Measurements from ENCODE around the gene TRAF3IP1. TPM values are rescaled to one million over a fixed set of nuclear protein-coding genes. Genes with fewer than 3 reads are reported as not detected.

Gene TRAF3IP1
- total RNA-seq, 1 donor from 2014 or later = 7.8 TPM

DNA sequence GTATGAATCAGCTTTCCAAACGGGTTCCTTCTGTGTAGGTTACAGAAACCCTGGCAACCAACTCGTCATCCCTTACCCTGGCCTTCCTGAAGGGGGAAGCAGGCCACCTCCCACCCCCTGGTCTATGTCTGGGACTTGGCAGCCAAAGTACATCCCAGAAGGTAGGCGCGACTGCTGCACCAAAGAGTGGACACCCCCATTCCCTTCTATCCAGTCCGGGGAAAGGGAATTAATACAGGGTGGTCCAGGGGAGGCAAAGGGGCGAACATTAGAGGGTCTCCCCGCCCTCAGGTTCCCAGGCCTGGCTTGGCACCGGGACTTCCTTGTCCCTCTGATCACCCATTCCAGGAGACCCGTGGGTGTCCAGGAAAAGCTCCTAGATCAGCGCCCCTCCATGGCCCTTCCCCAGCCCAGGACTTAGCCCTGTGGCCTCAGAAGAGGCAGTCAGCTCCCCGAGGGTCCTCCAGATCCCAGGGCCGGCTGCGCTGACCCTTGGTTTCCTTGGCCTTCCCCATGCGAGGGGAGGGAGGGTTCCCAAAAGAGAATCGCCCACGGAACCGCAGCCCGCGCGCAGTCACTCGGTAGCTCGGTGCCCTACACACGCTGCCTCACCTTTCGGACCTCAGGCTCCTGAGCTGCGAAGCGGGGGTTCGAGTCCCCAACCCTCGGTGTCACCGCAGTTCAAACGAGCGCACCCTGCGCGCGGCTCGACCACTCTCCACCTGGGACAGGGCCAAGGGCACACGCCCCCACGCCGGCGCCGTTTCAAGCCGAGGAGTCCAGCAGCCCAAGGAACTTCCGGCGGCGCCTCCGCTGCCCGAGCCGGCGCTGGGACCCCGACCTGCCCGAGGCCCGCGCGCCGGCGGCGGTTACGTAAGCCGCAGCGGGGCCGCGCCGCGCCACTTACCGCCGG is 32.3 kb upstream of the TRAF3IP1 start, which contains the start of gene PER2:
TSS of gene PER2 (minus strand) at position 874 of the 913 bp plus-strand sequence. CDS start 10,674 bp downstream, outside the sequence.
- intact Hi-C loops (cut with micrococcal nuclease) = loop anchor here (1.0 to 2.0 kb wide), 11 partner anchors 25 to 1033 kb away; partner anchors contain the start of genes ASB1, HES6, ILKAP and TRAF3IP1

DNA sequence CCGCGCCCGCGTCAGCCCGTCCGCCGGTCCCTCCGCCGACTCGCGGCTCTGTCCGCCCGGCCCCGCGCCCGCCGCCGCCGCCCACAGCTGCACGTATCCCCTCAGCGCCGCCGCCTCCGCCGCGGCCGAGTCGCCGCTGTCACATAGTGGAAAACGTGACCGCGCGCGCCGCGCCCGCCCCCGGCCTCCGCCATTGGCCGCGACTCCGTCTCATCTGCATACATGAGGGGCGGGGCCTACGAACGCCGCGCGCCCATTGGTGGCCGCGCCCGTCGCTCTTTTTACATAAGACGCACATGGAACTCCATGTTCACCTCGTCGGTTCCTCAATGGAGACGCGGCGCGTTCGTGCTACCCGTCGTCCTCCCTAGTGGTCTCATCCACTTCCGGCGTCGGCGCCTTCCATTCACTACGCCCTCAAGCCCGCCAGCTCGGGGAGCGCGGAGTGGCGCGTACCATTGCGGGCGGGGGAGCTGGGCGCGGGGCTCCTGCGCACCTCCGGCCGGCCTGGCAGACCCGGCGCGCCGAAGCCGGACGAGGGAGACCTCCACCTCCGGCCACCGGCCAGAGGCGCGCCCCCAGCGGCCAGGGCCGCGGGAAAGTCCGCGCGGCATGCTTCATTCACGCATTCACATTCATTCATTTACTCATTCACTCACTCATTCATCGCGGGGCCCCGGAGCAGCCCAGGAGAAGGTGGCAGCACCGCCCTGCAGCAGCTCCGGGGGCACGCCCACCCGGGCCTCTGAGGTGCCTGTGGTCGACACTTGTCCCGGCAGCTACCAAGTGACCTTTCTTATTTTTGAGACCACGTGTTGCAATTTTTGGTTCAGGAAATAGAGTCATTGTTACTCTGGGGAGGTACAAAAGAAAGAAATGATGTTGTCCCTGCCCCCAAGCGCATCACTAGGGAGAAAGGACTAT is 31.4 kb upstream of the TRAF3IP1 start:
- intact Hi-C loops (cut with micrococcal nuclease) = loop anchor here (1.0 to 2.0 kb wide), 12 partner anchors 26 to 1032 kb away; partner anchors contain the start of genes ASB1, HES6, ILKAP and TRAF3IP1

DNA sequence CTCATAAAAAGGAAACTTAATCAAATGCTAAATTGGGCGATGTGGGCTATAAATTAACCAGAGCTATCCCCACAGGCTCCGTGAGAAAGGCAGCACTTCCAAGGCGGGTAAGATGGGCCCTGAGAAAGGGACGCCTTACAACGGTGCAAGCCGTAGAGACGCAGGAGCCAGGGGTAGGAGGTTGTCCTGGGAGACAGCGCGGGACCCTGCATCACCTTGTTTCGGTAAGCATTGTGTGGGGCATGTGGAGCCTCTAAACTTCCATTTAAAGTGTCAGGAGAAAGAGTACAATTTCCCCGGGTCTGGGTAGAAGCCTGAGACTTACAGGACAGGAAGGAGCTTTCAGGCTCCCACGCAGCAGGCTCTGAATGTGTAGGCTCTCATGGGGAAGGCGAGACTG is 30.7 kb upstream of the TRAF3IP1 start:
- intact Hi-C loops (cut with micrococcal nuclease) = loop anchor here (1.0 to 2.0 kb wide), 2 partner anchors 366 to 1031 kb away; no protein-coding TSS in a partner anchor

DNA sequence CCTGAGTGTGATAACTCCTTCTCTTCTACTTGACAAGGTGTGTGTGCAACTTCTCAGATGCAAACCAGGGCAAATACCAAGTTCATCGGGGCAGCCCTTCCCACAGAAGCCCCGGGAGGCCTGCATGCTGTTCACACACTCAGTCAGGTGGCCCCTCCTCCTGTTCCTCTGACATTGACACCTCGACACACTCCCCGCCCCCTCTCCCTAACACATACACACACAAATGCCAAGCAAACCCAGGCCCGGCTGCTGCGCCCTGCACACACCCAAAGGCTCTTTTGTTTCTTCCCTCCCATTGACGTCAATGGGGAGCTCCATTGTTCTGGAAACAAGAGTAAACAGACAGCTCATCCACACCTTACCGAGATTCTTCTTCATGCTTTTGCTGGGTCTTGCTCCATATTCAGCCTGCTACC is 30.2 kb upstream of the TRAF3IP1 start:
- intact Hi-C loops (cut with micrococcal nuclease) = no loop called here

DNA sequence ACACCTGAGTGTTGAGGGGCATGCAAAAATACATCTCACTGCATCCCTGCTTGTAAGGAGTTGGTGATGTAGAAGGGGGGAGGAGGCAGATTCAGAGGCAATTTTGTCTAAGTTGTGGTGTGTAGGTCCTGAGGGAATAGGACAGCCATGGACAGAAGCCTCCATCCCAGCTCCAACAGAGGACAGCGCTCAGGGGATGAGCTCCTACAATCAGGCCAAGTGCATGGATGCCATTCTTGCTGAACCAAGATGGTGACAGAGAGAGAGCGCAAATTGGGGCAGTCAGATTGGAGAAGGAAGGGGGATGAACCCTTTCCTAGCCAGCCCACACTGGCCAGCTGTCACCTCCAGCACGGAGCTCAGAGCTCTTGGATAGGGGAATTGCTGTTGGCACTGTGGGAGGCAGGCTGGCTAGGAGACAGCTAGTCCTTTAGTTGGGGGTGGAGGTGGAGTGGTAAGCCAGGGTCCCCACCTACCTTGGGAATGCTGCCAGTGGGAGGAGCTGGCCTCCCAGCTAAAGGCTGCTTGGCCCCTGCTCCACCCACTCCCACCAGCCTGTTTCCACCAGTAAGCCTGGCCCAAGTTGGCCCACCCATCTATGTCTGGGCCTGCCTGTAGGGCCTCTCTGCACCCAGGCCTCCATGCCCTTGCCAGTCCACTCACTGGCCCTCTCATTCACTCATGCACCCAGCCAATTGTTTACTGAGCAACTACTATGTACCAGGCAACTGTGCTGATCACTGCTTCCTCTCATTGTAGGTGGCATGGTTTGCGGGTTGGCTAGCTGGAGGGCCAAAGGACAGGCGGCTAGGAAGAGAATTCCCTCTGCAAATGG is 29.4 kb upstream of the TRAF3IP1 start:
- intact Hi-C loops (cut with micrococcal nuclease) = no loop called here

DNA sequence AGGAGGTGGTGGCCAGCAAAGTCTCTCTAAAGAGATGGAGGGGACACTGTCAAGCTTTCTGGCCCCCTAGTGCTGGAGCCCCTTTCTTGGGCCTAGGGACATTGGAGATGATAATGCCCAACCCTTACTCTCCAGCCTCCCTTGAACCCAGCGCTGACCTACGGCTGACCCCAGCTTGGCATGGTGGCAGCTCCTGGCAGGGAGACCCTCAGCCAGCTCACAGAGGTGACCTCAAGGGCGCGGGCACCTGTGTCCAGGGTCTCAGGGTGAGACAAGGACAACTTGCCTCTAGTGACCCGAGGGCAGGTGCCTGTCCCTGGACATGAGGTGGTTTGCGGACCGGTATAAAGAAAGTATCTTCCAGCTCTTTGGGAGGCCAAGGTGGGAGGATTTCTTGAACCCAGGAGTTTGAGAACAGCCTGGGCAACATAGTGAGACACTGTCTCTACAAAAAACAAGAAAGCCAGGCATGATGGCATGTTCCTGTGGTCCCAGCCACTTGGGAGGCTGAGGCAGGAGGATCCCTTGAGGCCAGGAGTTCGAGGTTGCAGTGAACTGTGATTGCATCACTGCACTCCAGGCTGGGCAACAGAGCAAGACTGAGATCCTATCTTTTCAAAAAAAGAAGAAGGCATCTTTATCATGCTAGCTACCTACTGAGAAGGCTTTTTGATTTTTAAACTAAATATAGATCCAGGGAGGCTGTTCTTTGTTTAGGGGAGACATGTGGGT is 28.6 kb upstream of the TRAF3IP1 start:
- intact Hi-C loops (cut with micrococcal nuclease) = no loop called here

DNA sequence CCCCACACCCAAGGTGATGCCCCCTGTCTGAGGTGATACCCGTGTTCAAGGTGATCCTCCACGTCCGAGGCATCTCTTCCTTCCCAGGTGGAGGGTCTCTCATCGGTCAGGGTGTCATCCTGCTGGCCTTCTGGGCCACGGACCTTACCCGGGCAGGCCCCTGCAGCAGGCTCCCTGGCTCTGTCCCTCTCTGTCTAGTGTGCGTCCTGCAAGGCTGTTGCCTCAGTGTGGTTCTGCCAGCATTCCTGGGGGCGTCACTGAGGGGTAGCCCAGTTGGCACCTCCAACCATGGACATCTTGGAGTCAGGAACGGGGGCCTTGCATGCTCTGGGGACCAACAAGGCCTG is 26.3 kb upstream of the TRAF3IP1 start:
- intact Hi-C loops (cut with micrococcal nuclease) = no loop called here

DNA sequence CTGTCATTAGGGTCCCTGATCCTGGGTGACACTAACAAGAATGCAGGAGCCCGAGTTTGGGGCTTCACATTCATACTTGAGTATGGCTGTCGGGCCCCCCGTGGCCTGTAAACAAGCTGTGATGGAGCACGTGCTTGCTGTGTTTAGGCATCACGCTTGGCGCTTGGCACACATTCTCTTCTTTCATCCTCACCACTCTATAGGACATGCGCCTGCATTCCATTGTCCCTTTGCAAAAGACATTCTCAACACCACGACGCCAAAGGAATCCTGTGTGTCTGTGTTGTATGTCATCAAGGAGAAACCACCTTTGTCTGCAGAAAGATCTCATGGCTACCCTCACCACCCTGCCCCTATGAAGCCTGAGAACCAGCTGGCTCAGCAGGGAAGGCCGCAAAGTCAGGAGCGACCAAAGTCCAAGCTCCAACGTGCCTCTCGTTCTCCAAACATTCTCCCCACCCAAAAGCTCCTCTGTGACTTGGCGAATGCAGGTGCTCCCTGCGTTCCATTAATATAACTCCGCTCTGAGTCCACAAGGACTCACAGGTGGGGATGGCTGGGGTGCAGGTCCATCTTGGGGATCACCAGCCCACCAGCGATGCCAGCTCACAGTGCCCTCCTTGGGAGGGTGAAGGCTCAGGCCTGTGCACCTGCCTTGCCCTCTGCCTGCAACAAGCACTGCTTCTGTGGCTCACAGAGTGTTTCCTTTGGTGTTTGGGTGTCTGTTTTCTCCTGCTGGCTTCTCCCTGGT is 25.8 kb upstream of the TRAF3IP1 start:
- intact Hi-C loops (cut with micrococcal nuclease) = no loop called here

DNA sequence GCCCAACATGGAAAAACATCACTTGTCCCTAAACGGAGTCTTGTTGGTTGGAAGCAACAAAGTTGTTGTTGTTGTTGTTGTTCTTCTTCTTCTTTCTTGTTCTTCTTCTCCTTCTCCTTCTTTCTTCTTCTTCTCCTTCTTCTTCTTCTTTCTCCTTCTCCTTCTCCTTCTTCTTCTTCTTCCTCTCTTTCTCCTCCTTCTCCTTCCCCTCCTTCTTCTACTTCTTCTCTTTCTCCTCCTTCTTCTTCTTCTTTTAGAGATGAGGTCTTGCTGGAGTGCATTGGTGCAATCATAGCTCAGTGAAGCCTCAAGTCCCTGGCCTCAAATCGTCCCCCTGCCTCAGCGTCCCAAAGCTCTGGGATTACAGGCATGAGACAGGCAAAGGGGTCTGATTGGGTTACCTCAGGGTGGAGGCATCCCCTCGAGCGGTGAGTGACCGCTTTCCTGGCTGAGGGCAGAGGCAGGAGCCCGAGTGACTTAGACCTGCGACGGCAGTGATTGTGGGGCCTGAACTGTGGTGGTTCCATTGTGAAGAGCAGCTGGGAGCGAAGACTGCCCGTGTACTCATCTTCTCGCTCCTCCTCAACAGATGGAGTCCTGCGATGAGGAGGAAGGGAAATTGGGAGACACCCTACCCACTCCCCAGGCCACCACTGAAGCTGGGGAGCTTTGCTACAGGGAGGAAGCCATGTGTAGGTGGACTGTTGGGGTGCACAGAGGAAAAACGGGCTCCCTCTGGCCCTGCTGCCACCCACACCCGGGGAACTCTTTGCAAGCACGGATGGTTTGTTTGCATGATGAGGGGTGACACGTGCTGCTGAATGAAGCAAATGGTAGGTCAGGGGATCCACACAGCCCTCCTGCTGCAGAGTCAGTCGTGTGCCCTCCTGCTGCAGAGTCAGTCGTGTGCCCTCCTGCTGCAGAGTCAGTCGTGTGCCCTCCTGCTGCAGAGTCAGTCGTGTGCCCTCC is 24.9 kb upstream of the TRAF3IP1 start:
- intact Hi-C loops (cut with micrococcal nuclease) = no loop called here

DNA sequence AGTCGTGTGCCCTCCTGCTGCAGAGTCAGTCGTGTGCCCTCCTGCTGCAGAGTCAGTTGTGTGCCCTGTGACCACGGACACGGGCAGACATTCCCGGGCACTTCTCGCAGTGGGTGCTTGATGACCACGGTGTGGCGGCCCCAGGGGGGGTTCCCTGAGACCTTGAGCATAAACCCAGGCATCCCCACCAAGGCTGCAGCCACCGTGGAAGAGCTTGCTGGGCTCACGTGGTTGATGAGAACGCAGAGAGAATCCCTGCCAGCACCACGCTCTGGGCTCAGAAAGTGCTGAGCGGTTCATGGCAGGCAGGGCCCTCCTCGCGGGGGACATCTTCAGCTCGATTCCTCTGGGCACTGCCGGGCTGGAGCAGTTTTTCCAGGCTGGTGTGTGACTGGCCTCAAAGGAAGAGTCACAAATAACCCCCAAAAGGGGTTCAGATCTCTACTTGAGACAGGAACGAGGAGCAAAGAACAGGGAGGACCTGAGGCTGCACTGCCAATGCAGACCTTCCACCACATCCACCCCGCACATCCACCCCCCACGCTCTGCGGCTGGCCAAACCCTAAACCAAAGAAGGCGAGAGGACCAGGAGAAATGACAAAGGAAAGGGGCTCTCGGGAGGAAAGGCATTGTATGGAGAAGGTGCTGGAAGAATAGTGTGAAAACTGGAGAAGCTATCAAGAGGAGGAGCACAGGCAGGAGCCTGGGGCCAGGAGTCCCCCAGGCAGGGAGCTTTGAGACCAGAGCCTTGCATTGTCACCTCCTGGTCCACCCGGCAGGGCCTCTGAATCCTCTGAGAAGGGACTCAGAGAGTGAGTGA is 23.5 kb upstream of the TRAF3IP1 start:
- intact Hi-C loops (cut with micrococcal nuclease) = no loop called here

DNA sequence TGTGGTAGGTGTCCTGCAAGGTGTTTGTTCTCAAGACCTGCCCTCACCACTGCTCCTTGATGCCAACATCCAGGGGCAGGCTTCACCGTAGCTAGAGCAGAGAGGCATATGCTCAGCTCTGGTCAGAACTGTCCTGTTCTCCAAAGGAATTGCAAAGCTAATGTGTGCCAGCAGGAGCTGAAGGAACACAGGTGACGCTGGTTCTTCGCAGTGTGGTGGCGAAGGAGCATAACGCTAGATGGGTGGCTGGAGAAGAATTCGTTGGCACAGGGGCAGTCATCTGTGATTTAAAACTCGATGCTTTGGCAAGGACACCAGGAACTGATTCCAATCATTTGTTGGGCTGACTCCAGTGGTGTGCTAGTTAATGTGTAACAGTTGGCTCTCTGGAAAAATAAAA is 20.5 kb upstream of the TRAF3IP1 start:
- intact Hi-C loops (cut with micrococcal nuclease) = no loop called here

DNA sequence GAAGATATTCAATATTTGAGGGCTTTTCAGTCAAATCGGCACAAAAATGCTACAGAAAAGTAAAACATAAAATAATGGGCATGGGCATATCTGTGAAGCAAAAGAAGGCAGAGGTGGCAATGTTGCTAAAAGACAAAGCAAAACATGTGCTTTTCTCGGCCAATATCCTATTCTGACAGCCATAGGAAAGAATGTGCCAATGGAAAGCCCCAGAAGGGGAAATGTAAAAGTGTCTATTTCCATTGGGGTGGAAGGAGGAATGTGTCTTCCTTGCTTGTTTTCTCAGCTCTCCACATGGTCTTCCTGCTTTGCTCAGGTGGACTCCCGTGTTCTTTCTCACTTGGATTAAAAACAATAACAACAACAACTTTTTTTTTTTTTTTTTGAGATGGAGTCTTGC is 18.2 kb upstream of the TRAF3IP1 start:
- intact Hi-C loops (cut with micrococcal nuclease) = no loop called here

DNA sequence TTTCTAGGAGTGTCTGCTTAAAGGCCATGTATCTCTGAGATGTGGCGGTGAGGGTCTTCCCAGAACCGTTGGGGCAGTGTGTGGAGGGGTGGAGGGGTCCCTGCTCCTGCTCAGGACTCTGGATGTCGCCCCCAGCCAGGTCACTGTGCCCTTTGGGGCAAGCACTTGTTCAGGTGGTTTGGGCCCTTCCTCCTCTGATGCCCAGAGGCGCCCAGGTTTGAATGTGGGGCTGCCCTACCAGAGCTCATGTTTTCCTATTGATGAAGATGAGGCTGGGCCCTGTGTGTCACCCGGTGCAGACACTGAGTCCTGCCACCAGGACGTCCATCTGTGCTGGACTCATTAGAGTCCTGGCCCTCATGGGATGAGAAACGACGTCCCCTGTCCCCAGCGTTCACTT is 17.6 kb upstream of the TRAF3IP1 start:
- intact Hi-C loops (cut with micrococcal nuclease) = no loop called here

DNA sequence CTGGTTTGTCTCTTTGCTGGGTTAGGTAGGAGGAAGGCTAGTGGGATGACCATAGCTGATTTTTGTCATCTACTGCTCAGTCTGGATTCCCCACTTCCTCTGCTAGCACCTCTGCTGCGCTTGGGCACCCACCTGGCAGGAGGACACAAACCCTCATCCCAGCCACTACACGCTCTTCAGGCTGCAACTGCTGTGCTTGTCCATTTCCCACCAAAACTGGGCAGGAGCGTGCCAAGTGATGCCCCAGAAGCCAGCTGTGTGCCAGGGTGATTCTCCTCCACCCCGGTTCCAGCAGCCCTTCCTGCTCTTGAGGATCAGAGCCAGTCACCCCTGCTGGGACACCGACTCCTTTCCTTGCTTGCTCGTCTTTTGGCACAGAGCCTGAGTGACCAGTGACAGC is 16.2 kb upstream of the TRAF3IP1 start:
- intact Hi-C loops (cut with micrococcal nuclease) = no loop called here

DNA sequence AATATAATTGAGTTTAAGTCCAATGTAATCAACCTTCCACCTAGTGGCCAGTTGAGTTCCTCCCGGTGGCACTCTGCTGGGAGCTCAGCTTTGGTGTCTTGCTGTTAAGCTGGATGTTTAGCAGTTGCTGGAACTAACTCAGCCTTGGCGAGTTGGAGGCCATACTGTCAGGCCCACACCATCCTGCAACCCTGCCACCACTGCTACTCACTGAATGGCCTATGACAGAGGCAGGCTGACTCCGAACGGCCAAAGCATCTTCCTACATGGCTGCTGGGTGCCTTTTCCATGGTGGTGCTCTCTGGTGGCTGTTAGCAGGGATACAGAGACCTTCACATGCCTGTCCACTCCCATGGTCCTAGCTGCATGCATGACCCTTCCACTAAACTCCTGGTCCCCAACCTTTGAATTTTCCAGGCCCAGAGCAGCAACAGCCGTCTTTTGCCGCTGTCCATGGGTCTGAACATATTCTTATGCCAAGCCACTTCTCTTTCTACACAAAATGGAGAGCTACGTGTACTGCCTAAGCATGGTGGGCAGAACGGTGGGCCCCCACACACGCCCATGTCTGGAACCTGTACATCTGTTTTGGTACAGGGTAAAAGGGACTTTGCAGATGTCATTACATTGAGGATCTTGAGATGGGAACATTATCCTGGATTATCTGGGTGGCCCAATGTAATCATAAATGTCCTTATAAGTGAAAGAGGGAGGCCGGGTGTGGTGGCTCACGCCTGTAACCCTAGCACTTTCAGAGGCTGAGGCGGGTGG is 15.0 kb upstream of the TRAF3IP1 start:
- intact Hi-C loops (cut with micrococcal nuclease) = no loop called here

DNA sequence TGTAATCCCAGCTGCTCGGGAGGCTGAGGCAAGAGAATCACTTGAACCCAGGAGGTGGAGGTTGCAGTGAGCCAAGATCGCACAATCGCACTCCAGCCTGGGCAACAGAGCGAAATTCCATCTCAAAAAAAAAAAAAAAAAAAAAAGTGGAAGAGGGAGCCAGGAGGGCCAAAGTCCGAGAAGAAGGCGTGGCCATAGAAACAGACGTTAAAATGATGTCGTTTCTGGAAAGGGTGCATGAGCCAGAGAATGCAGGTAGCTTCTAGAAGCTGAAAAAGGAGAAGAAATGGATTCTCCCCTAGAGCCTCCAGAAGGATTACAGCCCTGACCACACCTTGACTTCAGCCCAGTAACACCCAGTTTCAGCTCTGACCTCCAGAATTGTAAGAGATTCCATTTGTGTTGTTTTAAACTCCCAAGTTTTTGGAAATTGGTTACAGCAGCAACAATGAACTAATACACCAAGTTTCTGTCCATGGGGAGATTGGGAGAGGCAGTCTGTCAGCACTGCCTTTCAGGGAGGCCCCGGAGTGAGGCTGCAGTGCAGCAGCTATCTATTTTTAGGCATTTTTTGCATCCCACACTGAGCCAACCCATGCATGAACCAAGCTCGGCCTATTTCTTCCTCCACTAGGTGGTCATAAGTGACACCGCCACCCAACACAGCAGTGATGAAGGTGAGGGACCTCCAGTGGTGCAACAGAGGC is 14.2 kb upstream of the TRAF3IP1 start:
- intact Hi-C loops (cut with micrococcal nuclease) = no loop called here
